OCI-LY3 (cell line): ENCODE measurements around the gene PCARE.

Experiments used
- H2AFZ ChIP-seq: fragments of 200-600, 300-600 bp; shearing (Covaris generic); 2 replicates; pipeline ENCODE4 v1.6.0; 2014; ENCODE audit warnings: antibody characterized with exemption, low read depth, low read length
- H3K27ac ChIP-seq: fragments of 200-600, 300-600 bp; sonication (generic); 2 replicates; pipeline ENCODE4 v1.5.1; 2014; ENCODE audit warnings: mild to moderate bottlenecking, low read length, moderate library complexity, mixed read lengths
- H3K27me3 ChIP-seq: fragments of 200-600, 300-600 bp; sonication (generic); 2 replicates; pipeline ENCODE4 v1.6.1; 2014; ENCODE audit warnings: low read depth, low read length, mixed read lengths
- H3K36me3 ChIP-seq: fragments of 200-600, 300-600 bp; sonication (generic); replicated peaks from 2 replicates; pipeline ENCODE3; 2014; ENCODE audit warnings: low read depth, low read length, mixed read lengths
- H3K4me1 ChIP-seq: fragments of 300-600, 200-600 bp; sonication (generic); 2 replicates; pipeline ENCODE4 v1.6.1; 2014; ENCODE audit warnings: low read length, mixed read lengths
- H3K4me2 ChIP-seq: fragments of 200-600, 300-600 bp; sonication (generic); 2 replicates; pipeline ENCODE4 v1.6.1; 2014; ENCODE audit warnings: low read length, mixed read lengths
- H3K4me3 ChIP-seq: fragments of 300-600, 200-600 bp; sonication (generic); 2 replicates; pipeline ENCODE4 v1.5.1; 2014; ENCODE audit warnings: antibody characterized with exemption, mild to moderate bottlenecking, low read length, moderate library complexity
- H3K79me2 ChIP-seq: fragments of 300-600, 200-600 bp; shearing (Covaris generic); 2 replicates; pipeline ENCODE4 v1.6.1; 2014; ENCODE audit warnings: mild to moderate bottlenecking, low read length, mixed read lengths
- H3K9ac ChIP-seq: fragments of 300-600, 200-600 bp; shearing (Covaris generic); 2 replicates; pipeline ENCODE4 v1.6.0; 2014; ENCODE audit warnings: mild to moderate bottlenecking, low read length, moderate library complexity
- H3K9me3 ChIP-seq: fragments of 200-600, 300-600 bp; shearing (Covaris generic); 2 replicates; pipeline ENCODE4 v1.6.1; 2014; ENCODE audit warnings: low read length, mixed read lengths; ENCODE audit not compliant: insufficient read depth
- H4K20me1 ChIP-seq: fragments of 200-600, 300-600 bp; sonication (generic); 2 replicates; pipeline ENCODE4 v1.6.1; 2016; ENCODE audit warnings: low read length, mixed read lengths; ENCODE audit not compliant: insufficient read depth
- CTCF ChIP-seq: fragments of 200-600, 300-600 bp; sonication (generic); IDR thresholded peaks from 2 replicates; pipeline ENCODE4 v1.5.1; 2014; ENCODE audit warnings: antibody characterized with exemption, low read length, low read depth
- EZH2phosphoT487 ChIP-seq: fragments of 200-600 bp; shearing (Covaris generic); IDR thresholded peaks from 2 replicates; pipeline ENCODE4 v1.6.1; 2018; ENCODE audit warnings: antibody characterized with exemption, mixed run types, low read depth

Gene PCARE

DNA sequence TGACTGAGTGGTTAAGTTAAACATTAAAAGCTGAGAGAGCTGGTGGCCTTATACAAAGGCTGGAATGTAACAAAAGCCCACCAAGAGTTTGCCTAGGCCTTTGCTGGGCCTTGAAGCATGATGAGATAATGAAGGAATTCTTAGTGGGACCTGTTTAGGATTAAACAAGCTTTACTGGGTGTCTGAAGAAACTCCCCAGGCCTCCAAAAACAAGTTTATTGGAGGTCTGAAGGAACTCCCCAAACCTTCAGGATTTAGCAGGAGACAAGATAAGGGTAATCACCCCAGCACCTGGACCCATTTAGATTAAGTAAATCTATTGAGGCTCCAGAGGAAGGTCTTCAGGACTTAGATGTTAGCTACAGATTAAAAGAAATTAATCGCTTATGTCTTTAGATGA, 18.7 kb downstream of the PCARE start:
- Histone ChIP-seq H3K9me3 (no peaks in the 10 kb centered on the region), H3K27ac (no peak overlapping the region), H4K20me1 (no peaks in the 10 kb centered on the region), H3K9ac (no peak overlapping the region), H2AFZ (no peak overlapping the region), H3K4me1 (no peaks in the 10 kb centered on the region), H3K79me2 (no peaks in the 10 kb centered on the region), H3K4me2 (no peak overlapping the region), H3K36me3 (no peaks in the 10 kb centered on the region), H3K4me3 (no peak overlapping the region), H3K27me3 (0 out of 2 replicates have a peak, but pooled peaks cover 8% of the 10 kb centered on the region)
- TF ChIP-seq CTCF = no peak

DNA sequence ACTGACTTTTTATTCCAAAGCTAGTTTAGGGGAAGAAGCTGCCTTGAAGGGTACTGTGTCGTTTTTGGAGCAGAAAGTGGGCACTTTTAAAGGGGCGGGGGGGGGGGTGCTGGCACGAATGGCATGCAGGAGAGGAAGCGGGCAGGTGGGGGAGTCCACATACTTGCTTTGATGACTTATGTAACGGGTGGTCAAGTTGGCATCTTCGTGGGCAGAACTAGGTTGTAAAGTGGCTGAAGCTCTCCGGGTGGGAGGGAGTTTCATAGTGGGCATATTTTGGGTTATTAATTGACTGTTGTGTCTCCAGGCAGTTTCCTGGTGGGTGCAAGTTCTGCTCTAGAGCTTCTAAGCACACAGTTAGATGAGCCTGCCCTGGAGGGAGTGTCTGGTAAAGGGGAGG, 19.9 kb downstream of the PCARE start:
- Histone ChIP-seq H3K27ac (no peak overlapping the region), H3K9ac (no peak overlapping the region), H4K20me1 (no peaks in the 10 kb centered on the region), H3K4me3 (no peak overlapping the region), H3K36me3 (no peaks in the 10 kb centered on the region), H3K27me3 (0 out of 2 replicates have a peak, but pooled peaks cover 1% of the 10 kb centered on the region), H3K9me3 (no peaks in the 10 kb centered on the region), H3K79me2 (no peaks in the 10 kb centered on the region), H3K4me1 (no peaks in the 10 kb centered on the region), H3K4me2 (no peak overlapping the region), H2AFZ (no peak overlapping the region)
- TF ChIP-seq EZH2phosphoT487 = no peak
- TF ChIP-seq CTCF = no peak

- Histone ChIP-seq H2AFZ (no peak overlapping the region), H4K20me1 (no peaks in the 10 kb centered on the region), H3K9ac (no peak overlapping the region), H3K79me2 (no peaks in the 10 kb centered on the region), H3K27me3 (no peaks in the 10 kb centered on the region), H3K4me1 (no peaks in the 10 kb centered on the region), H3K27ac (no peak overlapping the region), H3K4me3 (no peak overlapping the region), H3K4me2 (no peak overlapping the region), H3K36me3 (no peaks in the 10 kb centered on the region), H3K9me3 (no peaks in the 10 kb centered on the region)
- TF ChIP-seq CTCF = no peak
- TF ChIP-seq EZH2phosphoT487 = no peak
These were observed 20.5 kb downstream of the PCARE start for GRCh38 chr2:29053670-29054400.

DNA sequence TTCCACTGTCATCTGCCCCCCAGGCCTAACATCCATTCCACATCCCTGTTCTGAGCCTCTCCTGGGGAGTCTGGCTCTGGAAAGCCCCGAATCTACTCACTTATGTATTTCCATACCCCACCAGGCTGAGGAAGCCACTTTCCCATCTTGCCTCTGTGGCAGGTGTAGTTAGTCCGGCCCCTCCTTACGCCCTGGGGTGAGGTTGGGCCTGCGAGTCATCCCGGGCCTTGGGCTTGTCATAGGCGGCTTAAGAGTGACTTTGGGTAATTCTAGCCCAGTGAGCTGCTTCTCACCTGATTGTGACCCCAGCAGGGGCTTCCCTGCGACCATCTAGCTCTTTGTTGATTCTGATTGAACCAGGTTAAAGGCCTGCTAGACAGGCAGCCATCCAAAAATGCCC, 21.1 kb downstream of the PCARE start:
- no peaks in the 10 kb centered on the region for H3K9me3 ChIP-seq
- no peak overlapping the region for H2AFZ ChIP-seq
- H3K4me2 ChIP-seq = no peak overlapping the region
- H4K20me1 ChIP-seq = no peaks in the 10 kb centered on the region
- H3K4me3 ChIP-seq = no peak overlapping the region
- H3K36me3 ChIP-seq = no peaks in the 10 kb centered on the region
- no peak overlapping the region for H3K9ac ChIP-seq
- H3K27ac ChIP-seq = no peak overlapping the region
- H3K4me1 ChIP-seq = no peaks in the 10 kb centered on the region
- no peaks in the 10 kb centered on the region for H3K79me2 ChIP-seq
- TF ChIP-seq CTCF = no peak
- no peak for TF ChIP-seq EZH2phosphoT487
- H3K27me3 ChIP-seq = no peaks in the 10 kb centered on the region
